Neural cell (in vitro differentiated cells): ENCODE measurements around the gene RET.

ENCODE experiments used
- EZH2 ChIP-seq: fragments of 200-600, 300-800 bp; shearing (Covaris generic), sonication (generic); IDR thresholded peaks from 2 replicates; pipeline ENCODE4 v1.6.1; 2014; ENCODE audit warnings: antibody characterized with exemption, low read length, borderline replicate concordance, mild to moderate bottlenecking; ENCODE audit not compliant: insufficient read depth, poor library complexity, severe bottlenecking
- TF ChIP-seq, protein P1 (sequence below): fragments of 450-650 bp; IDR thresholded peaks from 2 replicates; pipeline ENCODE4 v1.5.1; 2014; ENCODE audit warnings: antibody characterized with exemption, mild to moderate bottlenecking, moderate library complexity; ENCODE audit not compliant: poor library complexity, severe bottlenecking

DNA sequence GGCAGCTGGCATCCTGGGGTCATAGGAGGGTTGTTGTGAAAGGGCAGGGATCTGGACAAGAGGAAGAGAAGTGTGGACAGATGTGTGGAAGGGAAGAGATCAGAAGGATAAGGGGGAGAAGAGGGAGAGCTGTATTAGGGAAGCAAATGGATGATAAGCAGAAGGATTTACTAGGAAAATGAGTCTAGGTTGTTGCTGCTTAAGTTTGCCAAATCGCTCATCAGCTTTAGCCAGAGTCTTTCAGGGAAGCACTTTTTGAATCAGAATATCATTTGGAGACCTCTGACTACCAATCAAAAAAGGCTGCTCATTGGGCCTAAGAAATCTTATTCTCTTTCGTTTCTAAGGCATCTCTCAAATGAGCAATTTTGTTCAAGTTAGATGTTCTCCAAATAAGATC, 58.8 kb downstream of the RET start:
- TF ChIP-seq, protein P1, sequence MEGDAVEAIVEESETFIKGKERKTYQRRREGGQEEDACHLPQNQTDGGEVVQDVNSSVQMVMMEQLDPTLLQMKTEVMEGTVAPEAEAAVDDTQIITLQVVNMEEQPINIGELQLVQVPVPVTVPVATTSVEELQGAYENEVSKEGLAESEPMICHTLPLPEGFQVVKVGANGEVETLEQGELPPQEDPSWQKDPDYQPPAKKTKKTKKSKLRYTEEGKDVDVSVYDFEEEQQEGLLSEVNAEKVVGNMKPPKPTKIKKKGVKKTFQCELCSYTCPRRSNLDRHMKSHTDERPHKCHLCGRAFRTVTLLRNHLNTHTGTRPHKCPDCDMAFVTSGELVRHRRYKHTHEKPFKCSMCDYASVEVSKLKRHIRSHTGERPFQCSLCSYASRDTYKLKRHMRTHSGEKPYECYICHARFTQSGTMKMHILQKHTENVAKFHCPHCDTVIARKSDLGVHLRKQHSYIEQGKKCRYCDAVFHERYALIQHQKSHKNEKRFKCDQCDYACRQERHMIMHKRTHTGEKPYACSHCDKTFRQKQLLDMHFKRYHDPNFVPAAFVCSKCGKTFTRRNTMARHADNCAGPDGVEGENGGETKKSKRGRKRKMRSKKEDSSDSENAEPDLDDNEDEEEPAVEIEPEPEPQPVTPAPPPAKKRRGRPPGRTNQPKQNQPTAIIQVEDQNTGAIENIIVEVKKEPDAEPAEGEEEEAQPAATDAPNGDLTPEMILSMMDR: no peak
- no peak for TF ChIP-seq EZH2
